Measurements from ENCODE around the gene ZNF28. TPM values are rescaled to one million over a fixed set of nuclear protein-coding genes. Genes with fewer than 3 reads are reported as not detected.
A peak's percentile ranks its signal among the peaks of the same experiment; 100 is the strongest.
"Not testable (repeated sequence)": the region's sequence is repeated elsewhere in the genome, so short reads cannot be mapped to it uniquely, and the experiment has no call there.

The ZNF28 gene
- total and polyA plus RNA-seq, 4 donors = 10.0 to 27.5 (median 18.5) TPM

DNA sequence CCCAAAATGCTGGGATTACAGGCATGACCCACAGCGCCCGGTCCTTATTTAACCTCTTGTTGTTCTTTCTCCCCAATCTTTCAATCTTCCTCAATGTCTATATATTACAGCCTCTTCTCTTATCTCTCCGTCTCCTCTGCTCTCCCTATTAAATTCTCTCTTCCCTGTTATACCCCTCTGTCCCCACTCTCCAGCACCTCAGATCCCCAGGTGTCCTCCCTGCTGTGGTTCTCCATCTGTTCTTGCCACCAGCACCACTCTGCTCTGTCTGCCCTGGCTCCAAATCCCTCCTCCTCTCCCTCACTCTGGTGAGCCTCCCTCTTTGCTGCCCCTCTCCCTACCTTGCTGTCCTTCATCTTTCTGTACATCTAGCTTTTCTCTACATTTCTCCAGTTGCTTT, 35.9 kb downstream of the ZNF28 start:
- H3K4me3 ChIP-seq (ENCODE audit: low read depth, low read length) = no peak overlapping the region
- no peak for DNase-seq (ENCODE audit: low read depth in 4 of 6, low spot score in 6 of 6)
- whole genome bisulfite sequencing (ENCODE audit: insufficient coverage) = 75% methylated on average over 3 of the region's 3 CpGs

DNA sequence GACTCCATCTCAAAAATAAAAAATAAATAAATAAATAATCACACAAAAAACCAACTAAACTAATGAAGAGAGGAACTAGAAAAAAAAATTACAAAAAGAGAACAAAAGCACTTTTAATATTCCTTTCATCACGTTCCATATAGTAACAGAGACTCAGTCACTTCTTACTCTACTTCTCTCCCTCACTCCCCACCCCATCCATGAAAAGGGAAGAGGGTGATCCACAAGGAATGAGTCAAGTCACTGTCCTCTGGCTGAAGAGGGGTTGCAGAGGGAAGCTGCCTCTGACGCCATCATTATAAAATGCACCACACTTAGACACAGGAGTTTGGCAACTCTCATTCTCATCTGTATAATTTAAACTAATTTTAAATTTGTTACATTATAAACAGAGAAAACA, 38.6 kb downstream of the ZNF28 start:
- not testable (repeated sequence) for DNase-seq (ENCODE audit: low read depth in 4 of 6, low spot score in 6 of 6); H3K27ac ChIP-seq (ENCODE audit: low read depth, low read length)

More for the DNA sequence above, 35.9 kb downstream of the ZNF28 start:
- Histone ChIP-seq H3K36me3 (ENCODE audit: control insufficient read depth, insufficient read depth, low read length) (no peaks in the 10 kb centered on the region), H3K27ac (ENCODE audit: low read depth, low read length) (no peak overlapping the region), H3K4me1 (ENCODE audit: control insufficient read depth, insufficient read depth, low read length) (peaks cover 16% of the 10 kb centered on the region), H3K9me3 (ENCODE audit: control insufficient read depth, insufficient read depth, low read length) (no peaks in the 10 kb centered on the region), H3K27me3 (ENCODE audit: control insufficient read depth, insufficient read depth, low read length) (no peaks in the 10 kb centered on the region)

DNA sequence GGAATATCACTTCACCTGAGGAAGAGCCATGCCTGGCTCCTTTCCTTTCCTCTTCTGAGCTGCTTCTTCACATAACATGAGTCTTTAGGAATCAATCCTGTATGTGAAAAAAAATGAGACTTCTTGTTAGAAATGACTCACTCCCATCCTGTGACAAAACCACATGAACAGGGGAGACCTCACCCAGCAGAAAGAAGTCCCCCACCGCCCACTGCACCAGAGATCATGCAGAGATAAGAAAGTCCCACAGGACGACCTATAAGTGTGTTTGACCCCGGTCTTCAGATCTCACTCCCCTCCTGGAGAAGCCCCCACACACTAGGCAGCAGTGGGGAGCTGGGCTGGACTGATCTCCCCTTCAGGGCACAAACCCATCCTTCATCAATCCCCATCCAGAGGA, 42.6 kb downstream of the ZNF28 start:
- WGBS (ENCODE audit: insufficient coverage) = 77% methylated on average over 3 of the region's 3 CpGs
- H3K36me3 ChIP-seq (ENCODE audit: control insufficient read depth, insufficient read depth, low read length) = no peaks in the 10 kb centered on the region

More for the DNA sequence above, 38.6 kb downstream of the ZNF28 start:
- peaks cover 16% of the 10 kb centered on the region for H3K4me1 ChIP-seq (ENCODE audit: control insufficient read depth, insufficient read depth, low read length)
- H3K4me3 ChIP-seq (ENCODE audit: low read depth, low read length); H3K36me3 ChIP-seq (ENCODE audit: control insufficient read depth, insufficient read depth, low read length); H3K9me3 ChIP-seq (ENCODE audit: control insufficient read depth, insufficient read depth, low read length); H3K27me3 ChIP-seq (ENCODE audit: control insufficient read depth, insufficient read depth, low read length): not testable (repeated sequence)
- WGBS (ENCODE audit: insufficient coverage) = no CpG with 5 or more reads among the region's 2 CpGs

DNA sequence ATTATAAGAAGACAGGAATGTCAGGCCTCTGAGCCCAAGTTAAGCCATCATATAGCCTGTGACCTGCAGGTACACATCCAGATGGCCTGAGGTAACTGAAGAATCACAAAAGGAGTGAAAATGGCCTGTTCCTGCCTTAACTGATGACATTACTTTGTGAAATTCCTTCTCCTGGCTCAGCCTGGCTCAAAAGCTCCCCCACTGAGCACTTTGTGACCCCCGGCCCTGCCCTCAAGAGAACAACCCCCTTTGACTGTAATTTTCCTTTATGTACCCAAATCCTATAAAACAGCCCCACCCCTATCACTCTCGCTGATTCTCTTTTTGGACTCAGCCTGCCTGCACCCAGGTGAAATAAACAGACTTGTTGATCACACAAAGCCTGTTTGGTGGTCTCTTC, 65.0 kb downstream of the ZNF28 start:
- not testable (repeated sequence) for H3K4me1 ChIP-seq (ENCODE audit: control insufficient read depth, insufficient read depth, low read length); H3K36me3 ChIP-seq (ENCODE audit: control insufficient read depth, insufficient read depth, low read length); DNase-seq (ENCODE audit: low read depth in 4 of 6, low spot score in 6 of 6); H3K4me3 ChIP-seq (ENCODE audit: low read depth, low read length); H3K9me3 ChIP-seq (ENCODE audit: control insufficient read depth, insufficient read depth, low read length); H3K27ac ChIP-seq (ENCODE audit: low read depth, low read length); H3K27me3 ChIP-seq (ENCODE audit: control insufficient read depth, insufficient read depth, low read length)
- WGBS (ENCODE audit: insufficient coverage) = 68% methylated on average over 2 of the region's 2 CpGs

More for the DNA sequence above, 42.6 kb downstream of the ZNF28 start:
- no peak overlapping the region for H3K27ac ChIP-seq (ENCODE audit: low read depth, low read length)
- DNase-seq (ENCODE audit: low read depth in 4 of 6, low spot score in 6 of 6) = no peak
- no peaks in the 10 kb centered on the region for H3K27me3 ChIP-seq (ENCODE audit: control insufficient read depth, insufficient read depth, low read length)
- H3K4me3 ChIP-seq (ENCODE audit: low read depth, low read length) = no peak overlapping the region
- H3K9me3 ChIP-seq (ENCODE audit: control insufficient read depth, insufficient read depth, low read length) = no peaks in the 10 kb centered on the region
- H3K4me1 ChIP-seq (ENCODE audit: control insufficient read depth, insufficient read depth, low read length) = no peaks in the 10 kb centered on the region

DNA sequence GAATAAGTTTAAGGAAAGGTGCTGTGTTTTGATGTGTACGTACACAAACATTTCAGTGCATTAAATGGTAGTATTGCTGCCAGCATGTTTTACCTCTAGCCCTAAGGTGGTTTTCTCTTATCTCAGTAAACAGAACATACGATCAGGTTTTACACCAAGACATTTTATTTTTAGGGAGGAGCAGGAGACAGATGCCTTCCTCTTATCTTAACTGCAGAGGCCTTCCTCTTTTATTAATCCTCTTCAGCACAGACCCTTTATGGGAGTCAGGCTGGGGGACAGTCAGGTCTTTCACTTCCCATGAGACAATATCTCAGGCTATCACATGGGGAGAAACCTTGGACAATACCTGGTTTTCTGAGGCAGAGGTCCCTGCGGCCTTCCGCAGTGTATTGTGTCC, 71.7 kb downstream of the ZNF28 start:
- H3K4me3 ChIP-seq (ENCODE audit: low read depth, low read length) = no peak overlapping the region
- WGBS (ENCODE audit: insufficient coverage) = no CpG with 5 or more reads among the region's 4 CpGs
- no peak overlapping the region for H3K27ac ChIP-seq (ENCODE audit: low read depth, low read length)
- no peaks in the 10 kb centered on the region for H3K9me3 ChIP-seq (ENCODE audit: control insufficient read depth, insufficient read depth, low read length)
- no peaks in the 10 kb centered on the region for H3K36me3 ChIP-seq (ENCODE audit: control insufficient read depth, insufficient read depth, low read length)
- H3K4me1 ChIP-seq (ENCODE audit: control insufficient read depth, insufficient read depth, low read length) = no peaks in the 10 kb centered on the region
- no peak for DNase-seq (ENCODE audit: low read depth in 4 of 6, low spot score in 6 of 6)
- no peaks in the 10 kb centered on the region for H3K27me3 ChIP-seq (ENCODE audit: control insufficient read depth, insufficient read depth, low read length)

DNA sequence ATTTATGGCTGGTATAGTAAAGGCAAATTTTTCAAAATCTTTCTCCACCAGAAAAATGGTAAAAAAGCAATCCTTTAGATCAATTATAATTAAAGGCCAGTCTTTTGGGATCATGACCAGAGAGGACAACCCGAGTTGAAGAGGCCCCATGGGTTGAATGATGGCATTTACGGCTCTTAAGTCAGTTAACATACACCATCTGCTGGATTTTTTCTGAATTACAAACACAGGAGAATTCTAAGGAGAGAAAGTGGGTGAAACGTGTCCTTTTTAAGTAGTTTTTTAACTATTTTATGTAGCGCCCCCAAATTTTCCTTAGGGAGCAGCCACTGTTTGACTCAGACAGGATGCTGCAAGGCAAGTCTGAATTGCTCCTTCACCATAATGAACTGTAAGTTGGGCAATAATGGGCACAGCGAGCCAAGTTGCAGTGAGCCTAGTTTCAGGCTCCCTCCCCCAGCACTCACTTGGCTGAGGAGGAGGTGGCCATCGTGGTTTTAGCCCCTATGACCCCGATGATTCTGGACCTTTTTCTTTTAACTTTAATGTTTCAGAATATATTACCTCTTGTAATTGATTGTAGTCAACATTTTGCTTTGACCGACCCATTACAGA, 73.0 kb downstream of the ZNF28 start:
- no peak overlapping the region for H3K4me3 ChIP-seq (ENCODE audit: low read depth, low read length)
- DNase-seq (ENCODE audit: low read depth in 4 of 6, low spot score in 6 of 6) = peak in 2 of 6 donors; percentile 54 to 83
- no peaks in the 10 kb centered on the region for H3K4me1 ChIP-seq (ENCODE audit: control insufficient read depth, insufficient read depth, low read length)
- 72% methylated on average over 2 of the region's 8 CpGs for WGBS (ENCODE audit: insufficient coverage)
- H3K36me3 ChIP-seq (ENCODE audit: control insufficient read depth, insufficient read depth, low read length) = no peaks in the 10 kb centered on the region
- no peaks in the 10 kb centered on the region for H3K27me3 ChIP-seq (ENCODE audit: control insufficient read depth, insufficient read depth, low read length)
- H3K9me3 ChIP-seq (ENCODE audit: control insufficient read depth, insufficient read depth, low read length) = no peaks in the 10 kb centered on the region
- no peak overlapping the region for H3K27ac ChIP-seq (ENCODE audit: low read depth, low read length)

Other genes with a start within 250 kb of the ZNF28 start
- gene ZNF83, start 183.3 kb downstream of the ZNF28 start, total RNA-seq = 10 to 100 TPM; 66.7 to 76.5 TPM
- gene ZNF83, start 183.3 kb downstream of the ZNF28 start, polyA plus RNA-seq (ENCODE audit: insufficient read length in 2 of 2) = 10 to 100 TPM; 53.5 to 86.3 TPM
- gene ZNF611, start 86.6 kb downstream of the ZNF28 start, total RNA-seq = 10 to 100 TPM; 16.6 to 31.5 TPM
- 10 to 100 TPM; 16.5 to 20.2 TPM for gene ZNF611, start 86.6 kb downstream of the ZNF28 start, polyA plus RNA-seq (ENCODE audit: insufficient read length in 2 of 2)
- gene ZNF600, start 34.8 kb downstream of the ZNF28 start, total RNA-seq = 1 to 10 TPM; 2.1 to 5.7 TPM
- gene ZNF600, start 34.8 kb downstream of the ZNF28 start, polyA plus RNA-seq (ENCODE audit: insufficient read length in 2 of 2) = 1 to 10 TPM in 1 of 2 donors, under 1 TPM in 1; 0.92 to 2.4 TPM
- gene ZNF468, start 36.0 kb upstream of the ZNF28 start, total RNA-seq = 10 to 100 TPM; 25.6 to 33.6 TPM
- gene ZNF468, start 36.0 kb upstream of the ZNF28 start, polyA plus RNA-seq (ENCODE audit: insufficient read length in 2 of 2) = 10 to 100 TPM; 17.5 to 17.7 TPM
- gene ZNF320, start 76.0 kb upstream of the ZNF28 start, total RNA-seq = 10 to 100 TPM; 21.2 to 28.8 TPM
- gene ZNF320, start 76.0 kb upstream of the ZNF28 start, polyA plus RNA-seq (ENCODE audit: insufficient read length in 2 of 2) = 10 to 100 TPM; 26.6 to 36.2 TPM
- 1 to 10 TPM; 3.4 to 5.4 TPM for gene ZNF888, start 101.8 kb upstream of the ZNF28 start, total RNA-seq
- gene ZNF888, start 101.8 kb upstream of the ZNF28 start, polyA plus RNA-seq (ENCODE audit: insufficient read length in 2 of 2) = 1 to 10 TPM; 2.3 to 3.1 TPM
- gene ZNF816, start 141.2 kb upstream of the ZNF28 start, total RNA-seq = 10 to 100 TPM; 12.0 to 13.6 TPM
- 1 to 10 TPM; 5.1 to 7.1 TPM for gene ZNF816, start 141.2 kb upstream of the ZNF28 start, polyA plus RNA-seq (ENCODE audit: insufficient read length in 2 of 2)
- not detected for gene ERVV-1, start 192.3 kb upstream of the ZNF28 start, total RNA-seq
- gene ERVV-1, start 192.3 kb upstream of the ZNF28 start, polyA plus RNA-seq (ENCODE audit: insufficient read length in 2 of 2) = under 1 TPM in 1 of 2 donors, not detected in 1; 0.12 TPM
- gene ERVV-2, start 223.1 kb upstream of the ZNF28 start, total RNA-seq = under 1 TPM in 1 of 2 donors, not detected in 1; 0.06 TPM
- not detected for gene ERVV-2, start 223.1 kb upstream of the ZNF28 start, polyA plus RNA-seq (ENCODE audit: insufficient read length in 2 of 2)